OCI-LY3 (cell line): ENCODE data around the gene RASSF9.

ENCODE experiments used
- H2AFZ ChIP-seq: fragments of 200-600, 300-600 bp; shearing (Covaris generic); 2 replicates; pipeline ENCODE4 v1.6.0; 2014; ENCODE audit warnings: antibody characterized with exemption, low read depth, low read length
- H3K27ac ChIP-seq: fragments of 200-600, 300-600 bp; sonication (generic); 2 replicates; pipeline ENCODE4 v1.5.1; 2014; ENCODE audit warnings: mild to moderate bottlenecking, low read length, moderate library complexity, mixed read lengths
- H3K27me3 ChIP-seq: fragments of 200-600, 300-600 bp; sonication (generic); 2 replicates; pipeline ENCODE4 v1.6.1; 2014; ENCODE audit warnings: low read depth, low read length, mixed read lengths
- H3K36me3 ChIP-seq: fragments of 200-600, 300-600 bp; sonication (generic); replicated peaks from 2 replicates; pipeline ENCODE3; 2014; ENCODE audit warnings: low read depth, low read length, mixed read lengths
- H3K4me1 ChIP-seq: fragments of 300-600, 200-600 bp; sonication (generic); 2 replicates; pipeline ENCODE4 v1.6.1; 2014; ENCODE audit warnings: low read length, mixed read lengths
- H3K4me2 ChIP-seq: fragments of 200-600, 300-600 bp; sonication (generic); 2 replicates; pipeline ENCODE4 v1.6.1; 2014; ENCODE audit warnings: low read length, mixed read lengths
- H3K4me3 ChIP-seq: fragments of 300-600, 200-600 bp; sonication (generic); 2 replicates; pipeline ENCODE4 v1.5.1; 2014; ENCODE audit warnings: antibody characterized with exemption, mild to moderate bottlenecking, low read length, moderate library complexity
- H3K79me2 ChIP-seq: fragments of 300-600, 200-600 bp; shearing (Covaris generic); 2 replicates; pipeline ENCODE4 v1.6.1; 2014; ENCODE audit warnings: mild to moderate bottlenecking, low read length, mixed read lengths
- H3K9ac ChIP-seq: fragments of 300-600, 200-600 bp; shearing (Covaris generic); 2 replicates; pipeline ENCODE4 v1.6.0; 2014; ENCODE audit warnings: mild to moderate bottlenecking, low read length, moderate library complexity
- H3K9me3 ChIP-seq: fragments of 200-600, 300-600 bp; shearing (Covaris generic); 2 replicates; pipeline ENCODE4 v1.6.1; 2014; ENCODE audit warnings: low read length, mixed read lengths; ENCODE audit not compliant: insufficient read depth
- H4K20me1 ChIP-seq: fragments of 200-600, 300-600 bp; sonication (generic); 2 replicates; pipeline ENCODE4 v1.6.1; 2016; ENCODE audit warnings: low read length, mixed read lengths; ENCODE audit not compliant: insufficient read depth
- CTCF ChIP-seq: fragments of 200-600, 300-600 bp; sonication (generic); IDR thresholded peaks from 2 replicates; pipeline ENCODE4 v1.5.1; 2014; ENCODE audit warnings: antibody characterized with exemption, low read length, low read depth
- EZH2phosphoT487 ChIP-seq: fragments of 200-600 bp; shearing (Covaris generic); IDR thresholded peaks from 2 replicates; pipeline ENCODE4 v1.6.1; 2018; ENCODE audit warnings: antibody characterized with exemption, mixed run types, low read depth

Gene RASSF9

GRCh38 chr12:85872497-85873091 is 36.4 kb upstream of the RASSF9 start:
- no peak overlapping the region for H3K9ac ChIP-seq
- H2AFZ ChIP-seq, result no peak overlapping the region

GRCh38 chr12:85866986-85867776 is 31.0 kb upstream of the RASSF9 start:
- Histone ChIP-seq H3K27ac (no peak overlapping the region), H4K20me1 (no peaks in the 10 kb centered on the region), H3K36me3 (no peaks in the 10 kb centered on the region), H2AFZ (peak overlapping the region; percentile 26; the same call in 1 of the 2 replicates), H3K79me2 (no peaks in the 10 kb centered on the region), H3K9me3 (no peaks in the 10 kb centered on the region), H3K27me3 (no peaks in the 10 kb centered on the region), H3K4me3 (0 out of 2 replicates have a peak overlapping the region, but pooled peaks have one; percentile 35), H3K9ac (no peak overlapping the region), H3K4me2 (peak overlapping the region; percentile 38), H3K4me1 (peaks cover 14% of the 10 kb centered on the region)
- TF ChIP-seq EZH2phosphoT487 (no peak), CTCF (peak; percentile 84)

More at GRCh38 chr12:85872497-85873091, 36.4 kb upstream of the RASSF9 start:
- no peaks in the 10 kb centered on the region for H4K20me1 ChIP-seq
- H3K36me3 ChIP-seq, result no peaks in the 10 kb centered on the region
- no peaks in the 10 kb centered on the region for H3K9me3 ChIP-seq
- TF ChIP-seq EZH2phosphoT487, result no peak
- peak; percentile 73 for TF ChIP-seq CTCF
- H3K4me3 ChIP-seq, result no peak overlapping the region
- peaks cover 28% of the 10 kb centered on the region for H3K4me1 ChIP-seq
- no peak overlapping the region for H3K4me2 ChIP-seq
- no peaks in the 10 kb centered on the region for H3K79me2 ChIP-seq
- no peaks in the 10 kb centered on the region for H3K27me3 ChIP-seq
- H3K27ac ChIP-seq, result no peak overlapping the region

GRCh38 chr12:85865890-85866289 is 29.7 kb upstream of the RASSF9 start:
- no peak overlapping the region for H3K4me3 ChIP-seq
- no peaks in the 10 kb centered on the region for H3K36me3 ChIP-seq
- H3K9ac ChIP-seq, result no peak overlapping the region
- H3K27ac ChIP-seq, result no peak overlapping the region
- no peaks in the 10 kb centered on the region for H3K79me2 ChIP-seq
- H3K27me3 ChIP-seq, result no peaks in the 10 kb centered on the region
- H2AFZ ChIP-seq, result no peak overlapping the region
- H4K20me1 ChIP-seq, result no peaks in the 10 kb centered on the region
- no peak overlapping the region for H3K4me2 ChIP-seq
- no peaks in the 10 kb centered on the region for H3K9me3 ChIP-seq
- H3K4me1 ChIP-seq, result peaks cover 22% of the 10 kb centered on the region
- TF ChIP-seq CTCF (no peak), EZH2phosphoT487 (no peak)

GRCh38 chr12:85856966-85857365 is 20.8 kb upstream of the RASSF9 start:
- H3K4me1 ChIP-seq, result peaks cover 14% of the 10 kb centered on the region
- no peak overlapping the region for H3K9ac ChIP-seq
- no peak overlapping the region for H2AFZ ChIP-seq
- no peaks in the 10 kb centered on the region for H3K79me2 ChIP-seq
- TF ChIP-seq EZH2phosphoT487, result no peak
- TF ChIP-seq CTCF, result no peak
- H3K27ac ChIP-seq, result no peak overlapping the region
- H3K9me3 ChIP-seq, result no peaks in the 10 kb centered on the region
- no peaks in the 10 kb centered on the region for H4K20me1 ChIP-seq
- no peak overlapping the region for H3K4me3 ChIP-seq
- no peak overlapping the region for H3K4me2 ChIP-seq
- H3K27me3 ChIP-seq, result no peaks in the 10 kb centered on the region
- no peaks in the 10 kb centered on the region for H3K36me3 ChIP-seq
